ENCODE measurements around the gene ZNF90. TPM values are rescaled to one million over a fixed set of nuclear protein-coding genes. Genes with fewer than 3 reads are reported as not detected.
"Not testable (repeated sequence)": the region's sequence is repeated elsewhere in the genome, so short reads cannot be mapped to it uniquely, and the experiment has no call there.

The ZNF90 gene
- total and polyA plus RNA-seq, 2 donors (not counting 1 experiment from before 2014, with no cell fraction given): 1.3 to 2.8 TPM

DNA sequence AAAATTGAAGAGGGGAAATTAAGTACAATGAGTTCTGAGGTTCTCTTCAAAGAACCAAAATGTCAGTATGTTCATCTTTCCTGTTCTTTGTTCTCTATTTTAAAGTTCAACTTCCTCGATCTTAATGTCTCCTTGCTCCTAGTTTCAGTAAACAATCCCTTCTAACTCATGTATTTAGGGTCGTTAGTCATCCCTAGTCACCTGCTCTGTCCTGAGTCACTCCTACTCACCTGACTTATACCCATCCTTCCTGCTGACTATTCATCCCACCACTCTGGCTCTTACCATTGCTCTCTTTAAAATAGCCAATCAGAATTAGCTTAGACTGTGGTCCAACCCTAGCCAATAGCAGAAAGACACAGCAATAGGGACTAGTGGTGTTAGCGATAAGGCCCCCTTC is 24.3 kb downstream of the ZNF90 start:
- H3K4me2 ChIP-seq (ENCODE audit: extremely low read depth, insufficient read depth, low read length): no peak overlapping the region
- H3K4me1 ChIP-seq (ENCODE audit: control insufficient read depth, extremely low read depth, insufficient read depth, low read length): no peaks in the 10 kb centered on the region
- H3K9me3 ChIP-seq (ENCODE audit: control insufficient read depth, insufficient read depth, low read depth, low read length): no peaks in the 10 kb centered on the region
- no peak overlapping the region for H3K4me3 ChIP-seq (replicated peaks in 1 of 4; ENCODE audit: control extremely low read depth in 1 of 4, insufficient read depth in 1 of 4, low read depth in 3 of 4, low read length in 4 of 4)
- no peaks in the 10 kb centered on the region for H4K20me1 ChIP-seq (ENCODE audit: control insufficient read depth, extremely low read depth, insufficient read depth, low read length)
- peaks cover 1% of the 10 kb centered on the region for H3K36me3 ChIP-seq (ENCODE audit: control insufficient read depth, insufficient read depth, low read length)
- TF ChIP-seq, protein P1, sequence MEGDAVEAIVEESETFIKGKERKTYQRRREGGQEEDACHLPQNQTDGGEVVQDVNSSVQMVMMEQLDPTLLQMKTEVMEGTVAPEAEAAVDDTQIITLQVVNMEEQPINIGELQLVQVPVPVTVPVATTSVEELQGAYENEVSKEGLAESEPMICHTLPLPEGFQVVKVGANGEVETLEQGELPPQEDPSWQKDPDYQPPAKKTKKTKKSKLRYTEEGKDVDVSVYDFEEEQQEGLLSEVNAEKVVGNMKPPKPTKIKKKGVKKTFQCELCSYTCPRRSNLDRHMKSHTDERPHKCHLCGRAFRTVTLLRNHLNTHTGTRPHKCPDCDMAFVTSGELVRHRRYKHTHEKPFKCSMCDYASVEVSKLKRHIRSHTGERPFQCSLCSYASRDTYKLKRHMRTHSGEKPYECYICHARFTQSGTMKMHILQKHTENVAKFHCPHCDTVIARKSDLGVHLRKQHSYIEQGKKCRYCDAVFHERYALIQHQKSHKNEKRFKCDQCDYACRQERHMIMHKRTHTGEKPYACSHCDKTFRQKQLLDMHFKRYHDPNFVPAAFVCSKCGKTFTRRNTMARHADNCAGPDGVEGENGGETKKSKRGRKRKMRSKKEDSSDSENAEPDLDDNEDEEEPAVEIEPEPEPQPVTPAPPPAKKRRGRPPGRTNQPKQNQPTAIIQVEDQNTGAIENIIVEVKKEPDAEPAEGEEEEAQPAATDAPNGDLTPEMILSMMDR (conservative IDR thresholded peaks at IDR 0.05 in 1 of 2, IDR thresholded peaks at IDR 0.05 in 1 of 2; ENCODE audit: low read depth in 1 of 2, low read length in 2 of 2): no peak
- no peak for TF ChIP-seq EZH2 (IDR thresholded peaks at IDR 0.05; ENCODE audit: low read length, missing control alignments)
- no peaks in the 10 kb centered on the region for H3K79me2 ChIP-seq (ENCODE audit: control insufficient read depth, insufficient read depth, low read length)
- no peaks in the 10 kb centered on the region for H3K27me3 ChIP-seq (ENCODE audit: control insufficient read depth, insufficient read depth, low read length)
- H3K27ac ChIP-seq (ENCODE audit: insufficient read depth, low read length): no peak overlapping the region
- H2AFZ ChIP-seq (ENCODE audit: low read length): no peak overlapping the region
- no peak overlapping the region for H3K9ac ChIP-seq (ENCODE audit: insufficient read depth, low read length)
- no peak for DNase-seq (ENCODE audit: low read depth in 2 of 2)

DNA sequence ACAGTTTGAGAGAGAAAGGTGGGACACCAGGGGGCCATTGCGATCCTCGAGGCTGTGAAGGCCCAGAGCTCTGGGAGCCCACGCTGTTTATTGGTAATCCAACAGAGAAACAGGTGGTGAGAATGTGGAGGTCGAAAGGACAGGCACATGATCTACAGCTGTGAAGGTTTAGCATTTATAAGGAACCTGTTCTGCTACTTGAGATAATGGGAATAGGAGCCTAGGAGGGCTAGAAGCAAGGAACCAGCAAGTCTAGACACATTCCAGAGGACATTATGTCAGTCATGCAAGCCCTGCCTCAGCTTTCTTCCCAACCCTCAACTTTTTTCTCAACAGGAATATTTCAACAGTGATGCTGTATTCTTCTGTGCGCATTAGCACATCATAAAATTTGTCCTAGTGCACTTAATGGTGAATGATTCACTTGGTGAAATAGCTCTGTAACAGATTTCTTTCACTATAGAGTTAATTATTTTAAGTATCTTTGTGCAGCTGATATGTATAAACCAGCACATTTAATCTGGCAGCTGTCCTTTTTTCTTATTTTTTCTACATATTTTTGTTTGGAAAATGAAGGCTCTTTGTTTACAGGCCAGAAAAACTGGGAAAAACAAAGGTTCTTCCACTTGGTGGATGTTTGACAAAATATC is 25.4 kb downstream of the ZNF90 start:
- H4K20me1 ChIP-seq (ENCODE audit: control insufficient read depth, extremely low read depth, insufficient read depth, low read length): no peaks in the 10 kb centered on the region
- no peak overlapping the region for H2AFZ ChIP-seq (ENCODE audit: low read length)
- no peak for DNase-seq (ENCODE audit: low read depth in 2 of 2)
- no peak overlapping the region for H3K4me3 ChIP-seq (replicated peaks in 1 of 4; ENCODE audit: control extremely low read depth in 1 of 4, insufficient read depth in 1 of 4, low read depth in 3 of 4, low read length in 4 of 4)
- TF ChIP-seq, protein P1 (conservative IDR thresholded peaks at IDR 0.05 in 1 of 2, IDR thresholded peaks at IDR 0.05 in 1 of 2; ENCODE audit: low read depth in 1 of 2, low read length in 2 of 2): no peak
- TF ChIP-seq EZH2 (IDR thresholded peaks at IDR 0.05; ENCODE audit: low read length, missing control alignments): no peak
- peaks cover 1% of the 10 kb centered on the region for H3K36me3 ChIP-seq (ENCODE audit: control insufficient read depth, insufficient read depth, low read length)
- no peaks in the 10 kb centered on the region for H3K9me3 ChIP-seq (ENCODE audit: control insufficient read depth, insufficient read depth, low read depth, low read length)
- H3K27ac ChIP-seq (ENCODE audit: insufficient read depth, low read length): no peak overlapping the region
- H3K79me2 ChIP-seq (ENCODE audit: control insufficient read depth, insufficient read depth, low read length): no peaks in the 10 kb centered on the region
- H3K27me3 ChIP-seq (ENCODE audit: control insufficient read depth, insufficient read depth, low read length): no peaks in the 10 kb centered on the region
- H3K4me2 ChIP-seq (ENCODE audit: extremely low read depth, insufficient read depth, low read length): no peak overlapping the region
- no peak overlapping the region for H3K9ac ChIP-seq (ENCODE audit: insufficient read depth, low read length)
- no peaks in the 10 kb centered on the region for H3K4me1 ChIP-seq (ENCODE audit: control insufficient read depth, extremely low read depth, insufficient read depth, low read length)

DNA sequence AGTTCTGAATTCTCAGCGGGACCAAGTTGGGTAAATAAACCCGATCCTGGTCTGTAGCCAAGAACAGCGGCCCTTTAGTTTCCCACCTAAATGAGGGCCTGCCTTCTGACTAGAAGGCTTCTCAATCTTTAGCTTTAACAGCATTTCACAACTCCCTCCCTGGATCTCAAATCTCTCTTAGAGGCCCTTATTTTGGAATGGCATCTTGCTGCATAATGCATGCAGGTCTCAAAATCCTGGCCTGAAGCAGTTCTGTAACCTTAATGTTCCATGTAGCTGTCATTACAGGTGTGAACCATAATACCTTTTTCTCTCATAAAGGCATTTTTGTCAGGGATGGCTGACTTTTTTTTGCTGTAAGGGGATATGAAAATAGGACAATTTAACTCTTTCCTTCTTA is 29.5 kb downstream of the ZNF90 start:
- no peaks in the 10 kb centered on the region for H3K4me1 ChIP-seq (ENCODE audit: control insufficient read depth, extremely low read depth, insufficient read depth, low read length)
- no peak overlapping the region for H3K27ac ChIP-seq (ENCODE audit: insufficient read depth, low read length)
- DNase-seq (ENCODE audit: low read depth in 2 of 2): no peak
- no peak overlapping the region for H2AFZ ChIP-seq (ENCODE audit: low read length)
- no peak overlapping the region for H3K4me2 ChIP-seq (ENCODE audit: extremely low read depth, insufficient read depth, low read length)
- no peaks in the 10 kb centered on the region for H3K79me2 ChIP-seq (ENCODE audit: control insufficient read depth, insufficient read depth, low read length)
- no peak overlapping the region for H3K4me3 ChIP-seq (replicated peaks in 1 of 4; ENCODE audit: control extremely low read depth in 1 of 4, insufficient read depth in 1 of 4, low read depth in 3 of 4, low read length in 4 of 4)
- no peaks in the 10 kb centered on the region for H3K27me3 ChIP-seq (ENCODE audit: control insufficient read depth, insufficient read depth, low read length)
- H4K20me1 ChIP-seq (ENCODE audit: control insufficient read depth, extremely low read depth, insufficient read depth, low read length): no peaks in the 10 kb centered on the region
- peaks cover 1% of the 10 kb centered on the region for H3K36me3 ChIP-seq (ENCODE audit: control insufficient read depth, insufficient read depth, low read length)
- H3K9me3 ChIP-seq (ENCODE audit: control insufficient read depth, insufficient read depth, low read depth, low read length): no peaks in the 10 kb centered on the region
- TF ChIP-seq, protein P1 (conservative IDR thresholded peaks at IDR 0.05 in 1 of 2, IDR thresholded peaks at IDR 0.05 in 1 of 2; ENCODE audit: low read depth in 1 of 2, low read length in 2 of 2): no peak
- no peak for TF ChIP-seq EZH2 (IDR thresholded peaks at IDR 0.05; ENCODE audit: low read length, missing control alignments)
- H3K9ac ChIP-seq (ENCODE audit: insufficient read depth, low read length): no peak overlapping the region

DNA sequence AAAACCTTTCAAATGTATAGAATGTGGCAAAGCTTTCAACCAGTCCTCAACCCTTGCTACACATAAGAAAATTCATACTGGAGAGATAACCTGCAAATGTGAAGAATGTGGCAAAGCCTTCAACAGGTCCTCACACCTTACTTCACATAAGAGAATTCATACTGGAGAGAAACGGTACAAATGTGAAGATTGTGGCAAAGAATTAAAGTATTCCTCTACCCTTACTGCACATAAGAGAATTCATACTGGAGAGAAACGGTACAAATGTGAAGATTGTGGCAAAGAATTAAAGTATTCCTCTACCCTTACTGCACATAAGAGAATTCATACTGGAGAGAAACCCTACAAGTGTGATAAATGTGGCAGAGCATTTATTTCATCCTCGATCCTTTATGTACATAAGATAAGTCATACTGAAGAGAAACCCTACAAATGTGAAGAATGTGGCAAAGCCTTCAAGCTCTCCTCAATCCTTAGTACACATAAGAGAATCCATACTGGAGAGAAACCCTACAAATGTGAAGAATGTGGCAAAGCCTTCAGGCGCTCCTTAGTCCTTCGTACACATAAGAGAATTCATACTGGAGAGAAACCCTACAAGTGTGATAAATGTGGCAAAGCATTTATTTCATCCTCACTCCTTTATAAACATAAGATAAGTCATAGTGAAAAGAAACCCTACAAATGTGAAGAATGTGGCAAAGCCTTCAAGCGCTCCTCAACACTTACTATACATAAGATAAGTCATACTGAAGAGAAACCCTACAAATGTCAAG is 40.5 kb downstream of the ZNF90 start:
- not testable (repeated sequence) for DNase-seq (ENCODE audit: low read depth in 2 of 2); H3K9me3 ChIP-seq (ENCODE audit: control insufficient read depth, insufficient read depth, low read depth, low read length); H3K27ac ChIP-seq (ENCODE audit: insufficient read depth, low read length); H3K9ac ChIP-seq (ENCODE audit: insufficient read depth, low read length); H3K4me2 ChIP-seq (ENCODE audit: extremely low read depth, insufficient read depth, low read length); H3K36me3 ChIP-seq (ENCODE audit: control insufficient read depth, insufficient read depth, low read length); H2AFZ ChIP-seq (ENCODE audit: low read length); H4K20me1 ChIP-seq (ENCODE audit: control insufficient read depth, extremely low read depth, insufficient read depth, low read length); H3K27me3 ChIP-seq (ENCODE audit: control insufficient read depth, insufficient read depth, low read length); H3K4me3 ChIP-seq (replicated peaks in 1 of 4; ENCODE audit: control extremely low read depth in 1 of 4, insufficient read depth in 1 of 4, low read depth in 3 of 4, low read length in 4 of 4); H3K79me2 ChIP-seq (ENCODE audit: control insufficient read depth, insufficient read depth, low read length); H3K4me1 ChIP-seq (ENCODE audit: control insufficient read depth, extremely low read depth, insufficient read depth, low read length)

Data from fibroblast of lung (primary cell).